VCaP (cell line): ENCODE results near the gene ATXN7L1.

Experiments
- H3K27ac ChIP-seq: fragments of 450-650 bp; 2 replicates; pipeline ENCODE4 v1.5.1; 2017
- TF ChIP-seq, protein P1 (sequence below): fragments of 450-650 bp; conservative IDR thresholded peaks from 2 replicates; pipeline ENCODE4 v1.5.1; 2017; ENCODE audit warnings: mild to moderate bottlenecking, moderate library complexity

ATXN7L1 gene

DNA sequence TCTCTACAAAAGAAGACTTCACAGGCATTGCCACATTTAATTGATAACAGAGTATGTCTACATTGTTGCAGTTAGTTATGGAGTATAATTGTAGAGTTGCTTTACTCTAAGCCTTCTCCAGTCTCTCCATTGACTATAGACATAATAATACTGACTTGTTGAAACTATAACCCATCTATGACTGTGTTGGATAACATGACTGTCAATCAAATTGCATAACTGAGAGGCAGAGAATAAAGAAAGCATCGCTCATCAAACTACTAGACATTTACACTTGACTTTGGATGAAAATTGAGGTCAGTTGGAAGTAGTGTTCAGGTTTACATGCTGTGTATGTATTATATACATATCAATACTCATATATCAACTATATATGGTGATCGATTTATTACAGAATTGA, 3.4 kb upstream of the ATXN7L1 start:
- no peak overlapping the region for H3K27ac ChIP-seq
- TF ChIP-seq, protein P1, sequence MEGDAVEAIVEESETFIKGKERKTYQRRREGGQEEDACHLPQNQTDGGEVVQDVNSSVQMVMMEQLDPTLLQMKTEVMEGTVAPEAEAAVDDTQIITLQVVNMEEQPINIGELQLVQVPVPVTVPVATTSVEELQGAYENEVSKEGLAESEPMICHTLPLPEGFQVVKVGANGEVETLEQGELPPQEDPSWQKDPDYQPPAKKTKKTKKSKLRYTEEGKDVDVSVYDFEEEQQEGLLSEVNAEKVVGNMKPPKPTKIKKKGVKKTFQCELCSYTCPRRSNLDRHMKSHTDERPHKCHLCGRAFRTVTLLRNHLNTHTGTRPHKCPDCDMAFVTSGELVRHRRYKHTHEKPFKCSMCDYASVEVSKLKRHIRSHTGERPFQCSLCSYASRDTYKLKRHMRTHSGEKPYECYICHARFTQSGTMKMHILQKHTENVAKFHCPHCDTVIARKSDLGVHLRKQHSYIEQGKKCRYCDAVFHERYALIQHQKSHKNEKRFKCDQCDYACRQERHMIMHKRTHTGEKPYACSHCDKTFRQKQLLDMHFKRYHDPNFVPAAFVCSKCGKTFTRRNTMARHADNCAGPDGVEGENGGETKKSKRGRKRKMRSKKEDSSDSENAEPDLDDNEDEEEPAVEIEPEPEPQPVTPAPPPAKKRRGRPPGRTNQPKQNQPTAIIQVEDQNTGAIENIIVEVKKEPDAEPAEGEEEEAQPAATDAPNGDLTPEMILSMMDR: no peak

DNA sequence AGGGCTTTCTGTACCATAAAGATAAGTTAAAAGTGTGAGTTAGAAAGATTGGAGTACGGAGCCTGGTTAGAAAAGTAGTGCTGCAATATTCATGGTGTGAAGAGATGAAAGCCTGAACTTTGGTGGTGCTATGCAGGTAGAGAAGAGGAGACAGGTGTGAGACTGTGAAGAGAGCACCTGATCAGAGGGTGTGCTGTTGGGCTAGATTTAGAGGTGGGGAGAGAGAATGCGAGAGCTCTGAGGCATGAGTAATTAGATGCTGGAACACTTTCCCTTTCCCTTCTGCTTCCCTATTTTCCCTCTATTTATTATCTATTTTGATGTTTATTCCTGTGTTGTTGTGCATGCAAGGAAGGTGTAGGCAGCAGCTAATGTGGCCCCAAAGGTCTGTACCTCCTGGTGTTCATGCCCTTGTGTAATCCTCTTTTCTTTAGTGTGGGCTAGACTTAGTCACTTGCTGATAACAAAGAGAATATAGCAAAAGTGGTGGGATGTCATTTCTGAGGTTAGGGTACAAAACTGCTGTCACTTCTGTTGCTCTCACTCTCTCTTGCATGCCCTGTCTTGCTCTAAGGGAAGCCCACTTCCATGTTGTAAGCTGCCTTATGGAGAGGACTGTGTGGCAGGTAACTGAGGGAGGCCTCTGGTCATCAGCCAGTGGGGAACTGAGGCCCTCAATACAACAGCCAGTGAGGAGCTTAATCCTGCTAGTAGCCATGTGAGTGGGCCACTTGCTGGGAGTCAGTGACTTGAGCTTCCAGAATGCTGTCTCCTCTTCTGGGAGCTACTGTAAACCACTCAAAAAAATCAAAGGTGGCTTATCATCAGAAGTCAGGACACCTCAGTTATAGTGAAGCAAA, 2.6 kb upstream of the ATXN7L1 start:
- TF ChIP-seq, protein P1: no peak

DNA sequence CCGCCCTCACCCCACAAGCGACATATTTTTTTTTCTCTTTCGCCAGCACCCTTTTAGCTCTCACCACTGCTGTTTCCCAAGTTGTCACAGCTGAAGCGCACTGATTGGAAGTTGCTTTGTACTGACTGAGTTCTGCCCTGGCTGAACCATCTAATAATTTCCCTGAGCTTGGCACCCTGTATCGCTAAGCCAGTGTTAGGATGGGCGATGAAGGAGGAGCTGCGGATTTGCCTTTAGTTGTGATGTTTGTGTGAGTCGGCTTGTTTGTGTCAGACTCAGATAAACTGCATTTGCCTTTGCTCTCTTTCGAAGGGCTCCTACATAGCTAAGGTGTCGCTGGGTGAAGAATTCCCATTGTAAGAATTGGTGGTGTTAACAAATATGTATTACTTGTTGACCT, 1.3 kb upstream of the ATXN7L1 start:
- TF ChIP-seq, protein P1: no peak
- H3K27ac ChIP-seq: no peak overlapping the region

More for the DNA sequence above, 2.6 kb upstream of the ATXN7L1 start:
- no peak overlapping the region for H3K27ac ChIP-seq

DNA sequence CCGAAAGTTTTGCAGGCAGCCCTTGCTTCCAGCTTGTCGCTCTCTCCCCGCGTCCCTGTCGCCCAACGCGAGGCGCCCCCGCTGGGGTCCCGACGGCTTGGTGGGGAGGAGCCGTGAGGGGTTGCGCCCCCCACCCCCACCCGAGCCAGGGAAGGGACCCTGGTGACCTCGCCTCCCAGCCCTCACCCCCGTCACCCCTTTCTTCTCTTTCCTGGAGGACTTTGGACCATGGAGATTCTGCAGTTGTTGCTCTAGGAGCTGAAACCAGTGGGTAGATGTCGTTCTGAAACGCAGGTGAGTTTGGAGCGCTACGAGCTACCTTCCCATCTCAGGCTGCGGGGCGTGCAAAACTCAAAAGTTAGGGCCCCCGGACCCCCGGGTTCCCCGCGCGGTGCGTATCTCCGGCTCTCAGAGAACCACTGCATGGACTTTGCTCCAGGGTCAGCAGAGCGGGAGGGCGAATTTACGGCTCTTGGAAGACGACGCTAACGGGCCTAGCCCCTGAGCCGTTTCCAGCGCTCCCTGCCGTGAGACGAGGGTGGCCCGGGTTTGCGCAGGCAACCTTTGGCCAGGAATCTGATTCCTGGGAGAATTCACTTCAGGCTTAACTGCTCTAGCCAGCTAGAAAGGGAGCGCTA, 684 bp upstream of the ATXN7L1 start:
- TF ChIP-seq, protein P1: no peak; the same call in 1 of the 2 replicates
- peak overlapping the region; percentile 85; the same call in 1 of the 2 replicates for H3K27ac ChIP-seq

DNA sequence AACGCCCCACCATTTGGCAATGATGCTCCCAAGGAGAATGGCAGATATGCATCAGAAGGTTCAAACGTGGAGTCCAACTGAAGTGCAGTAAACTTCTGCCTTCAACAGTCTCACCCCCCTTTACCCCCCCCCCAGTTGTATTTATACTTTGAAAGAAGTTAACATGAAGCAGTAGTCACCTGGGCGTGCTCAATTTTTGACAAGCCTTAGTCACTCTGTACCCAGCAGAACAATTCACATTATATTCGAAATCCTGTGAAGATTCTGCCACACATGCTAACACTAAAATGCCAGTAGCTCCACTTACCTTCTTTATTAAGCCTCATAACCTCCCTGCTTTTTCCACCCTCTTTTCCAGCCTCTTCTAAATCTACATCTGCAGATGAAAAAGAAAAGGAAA, 894 bp downstream of the ATXN7L1 start:
- TF ChIP-seq, protein P1: no peak
- H3K27ac ChIP-seq: peak overlapping the region; percentile 85

DNA sequence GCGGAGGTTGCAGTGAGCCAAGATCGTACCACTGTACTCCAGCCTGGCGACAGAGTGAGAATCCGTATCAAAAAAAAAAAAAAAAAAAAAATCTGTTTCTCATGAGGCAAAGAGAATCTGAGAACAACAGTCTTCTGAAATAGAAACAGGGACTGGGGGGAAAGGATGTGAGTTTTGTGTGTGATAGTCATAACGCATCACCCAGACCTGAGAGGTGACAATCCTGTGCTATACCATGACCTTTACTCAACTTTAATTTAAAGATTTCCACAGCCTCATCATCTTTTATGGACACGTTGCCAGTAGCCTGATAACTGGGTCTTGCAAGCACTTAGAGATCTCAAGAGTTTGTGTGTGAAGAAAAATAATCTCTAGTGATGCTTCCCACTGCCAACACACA, 2.3 kb downstream of the ATXN7L1 start:
- no peak overlapping the region for H3K27ac ChIP-seq
- TF ChIP-seq, protein P1: no peak

DNA sequence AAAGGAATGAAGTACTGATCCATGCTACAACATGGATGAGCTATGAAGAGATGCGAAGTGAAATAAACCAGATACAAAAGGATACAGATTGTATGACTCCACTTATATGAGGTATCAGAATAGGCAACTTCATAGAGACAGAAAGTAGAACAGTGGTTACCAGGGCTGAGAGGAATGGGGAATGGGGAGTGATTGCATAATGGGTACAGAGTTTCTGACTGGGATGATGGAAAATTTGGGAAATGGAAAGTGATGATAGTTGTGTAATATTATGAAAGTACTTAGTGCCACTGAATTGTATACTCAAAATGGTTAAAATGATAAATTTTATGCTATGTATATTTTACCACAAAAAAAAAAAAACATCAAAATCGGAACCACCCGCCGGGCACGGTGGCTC, 3.9 kb downstream of the ATXN7L1 start:
- TF ChIP-seq, protein P1: no peak
- no peak overlapping the region for H3K27ac ChIP-seq
